OCI-LY1 (cell line): ENCODE measurements around the gene SLCO3A1.

Source experiments
- CTCF ChIP-seq: fragments of 200-600 bp; sonication (generic), shearing (Covaris generic); IDR thresholded peaks from 2 replicates; pipeline ENCODE4 v1.5.1; 2017; ENCODE audit warnings: mild to moderate bottlenecking, antibody characterized with exemption, low read length, moderate library complexity, mixed read lengths
- EZH2 ChIP-seq: fragments of 200-600 bp; sonication (generic), shearing (Covaris generic); IDR thresholded peaks from 2 replicates; pipeline ENCODE4 v1.8.0; 2017; ENCODE audit warnings: borderline replicate concordance, mixed run types, mild to moderate bottlenecking, antibody characterized with exemption, low read length, moderate library complexity, mixed read lengths

GRCh38 chr15:92087211-92087610 is 233.7 kb downstream of the SLCO3A1 start:
- TF ChIP-seq CTCF, result no peak
- TF ChIP-seq EZH2, result no peak
